IPS DF 4.7 (cell line): Measurements from ENCODE around the gene LIFR.
"Not testable (repeated sequence)": the region's sequence is repeated elsewhere in the genome, so short reads cannot be mapped to it uniquely, and the experiment has no call there.

Source experiments
- DNase-seq: peaks from one replicate; pipeline ENCODE4 v3.0.0-alpha.2; 2013; ENCODE audit warnings: low spot score; ENCODE audit errors: extremely low read depth

LIFR gene, protein sequence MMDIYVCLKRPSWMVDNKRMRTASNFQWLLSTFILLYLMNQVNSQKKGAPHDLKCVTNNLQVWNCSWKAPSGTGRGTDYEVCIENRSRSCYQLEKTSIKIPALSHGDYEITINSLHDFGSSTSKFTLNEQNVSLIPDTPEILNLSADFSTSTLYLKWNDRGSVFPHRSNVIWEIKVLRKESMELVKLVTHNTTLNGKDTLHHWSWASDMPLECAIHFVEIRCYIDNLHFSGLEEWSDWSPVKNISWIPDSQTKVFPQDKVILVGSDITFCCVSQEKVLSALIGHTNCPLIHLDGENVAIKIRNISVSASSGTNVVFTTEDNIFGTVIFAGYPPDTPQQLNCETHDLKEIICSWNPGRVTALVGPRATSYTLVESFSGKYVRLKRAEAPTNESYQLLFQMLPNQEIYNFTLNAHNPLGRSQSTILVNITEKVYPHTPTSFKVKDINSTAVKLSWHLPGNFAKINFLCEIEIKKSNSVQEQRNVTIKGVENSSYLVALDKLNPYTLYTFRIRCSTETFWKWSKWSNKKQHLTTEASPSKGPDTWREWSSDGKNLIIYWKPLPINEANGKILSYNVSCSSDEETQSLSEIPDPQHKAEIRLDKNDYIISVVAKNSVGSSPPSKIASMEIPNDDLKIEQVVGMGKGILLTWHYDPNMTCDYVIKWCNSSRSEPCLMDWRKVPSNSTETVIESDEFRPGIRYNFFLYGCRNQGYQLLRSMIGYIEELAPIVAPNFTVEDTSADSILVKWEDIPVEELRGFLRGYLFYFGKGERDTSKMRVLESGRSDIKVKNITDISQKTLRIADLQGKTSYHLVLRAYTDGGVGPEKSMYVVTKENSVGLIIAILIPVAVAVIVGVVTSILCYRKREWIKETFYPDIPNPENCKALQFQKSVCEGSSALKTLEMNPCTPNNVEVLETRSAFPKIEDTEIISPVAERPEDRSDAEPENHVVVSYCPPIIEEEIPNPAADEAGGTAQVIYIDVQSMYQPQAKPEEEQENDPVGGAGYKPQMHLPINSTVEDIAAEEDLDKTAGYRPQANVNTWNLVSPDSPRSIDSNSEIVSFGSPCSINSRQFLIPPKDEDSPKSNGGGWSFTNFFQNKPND

DNA sequence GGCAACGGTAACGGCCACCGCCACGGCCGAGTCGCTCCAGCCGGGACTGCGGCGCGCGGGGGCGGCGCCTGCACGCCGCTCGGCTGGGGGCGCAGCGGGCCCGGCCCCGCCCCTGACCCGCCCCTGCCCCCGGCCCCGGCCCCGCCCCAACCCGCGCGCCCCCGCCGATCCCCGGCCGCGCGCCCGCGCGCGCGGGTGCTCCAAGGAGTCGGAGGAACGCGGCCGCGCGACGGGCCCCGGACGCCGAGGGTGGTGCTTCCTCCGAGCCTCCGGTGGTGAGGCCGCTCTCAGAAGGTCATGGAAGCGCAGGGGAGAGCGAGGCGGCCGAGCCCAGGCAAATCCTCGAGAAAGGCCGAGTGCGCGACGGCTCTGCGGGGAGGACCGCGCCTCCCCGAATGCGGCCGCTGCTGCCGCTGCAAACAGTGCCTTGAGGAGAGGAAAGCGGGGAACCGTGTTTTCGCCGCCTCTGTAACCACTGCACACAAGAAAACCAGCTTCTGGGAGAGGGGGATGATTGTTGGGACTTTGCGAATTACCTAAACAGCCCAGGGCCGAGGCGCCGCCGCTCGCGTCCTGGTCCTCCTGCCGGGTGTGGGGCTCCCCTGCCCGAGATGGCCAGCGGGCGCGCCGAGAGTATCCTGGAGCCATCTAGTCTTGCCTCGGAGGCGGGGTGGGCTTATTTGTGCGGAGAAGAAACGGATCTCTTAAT is at the start of gene LIFR:
TSS of gene LIFR (minus strand) at position 48 of the 709 bp plus-strand sequence. CDS start 25,999 bp downstream, outside the sequence.
- DNase-seq, result peak; percentile 11

DNA sequence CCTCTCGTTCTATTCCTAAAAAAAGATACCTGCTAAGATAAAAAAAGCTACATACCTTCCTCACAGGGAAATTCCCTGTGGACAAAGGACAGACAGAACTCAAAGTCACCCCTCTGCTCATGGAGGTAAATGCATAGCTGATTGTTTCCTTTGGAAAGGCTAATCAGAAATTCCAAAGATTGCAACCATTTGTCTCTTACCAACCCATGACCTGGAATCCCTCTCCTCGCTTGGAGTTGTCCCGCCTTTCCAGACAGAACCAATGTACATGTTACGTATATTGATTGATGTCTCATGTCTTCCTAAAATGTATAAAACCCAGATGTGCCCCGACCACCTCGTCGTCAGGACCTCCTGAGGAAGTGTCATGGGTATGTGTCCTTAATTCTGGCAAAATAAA is 49.2 kb upstream of the LIFR start:
- no peak for DNase-seq

DNA sequence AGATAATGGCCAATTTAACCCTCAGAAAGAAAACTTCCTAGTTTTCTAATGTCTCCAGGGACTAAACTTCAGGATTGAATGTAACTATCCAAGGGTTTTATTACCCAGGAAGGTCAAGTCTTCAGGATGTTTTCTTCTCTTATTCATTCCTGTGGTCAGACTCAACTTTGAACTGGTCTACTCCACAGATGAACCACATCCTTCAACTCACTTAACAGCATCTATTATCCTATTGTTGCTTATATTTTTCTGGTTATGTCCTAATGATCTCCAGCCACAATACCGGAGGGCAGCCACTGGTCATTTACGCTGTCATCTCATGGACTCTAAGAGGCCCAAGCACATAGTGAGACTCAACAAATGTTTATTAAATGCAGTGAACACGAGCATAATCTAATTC is 47.2 kb upstream of the LIFR start:
- no peak for DNase-seq

DNA sequence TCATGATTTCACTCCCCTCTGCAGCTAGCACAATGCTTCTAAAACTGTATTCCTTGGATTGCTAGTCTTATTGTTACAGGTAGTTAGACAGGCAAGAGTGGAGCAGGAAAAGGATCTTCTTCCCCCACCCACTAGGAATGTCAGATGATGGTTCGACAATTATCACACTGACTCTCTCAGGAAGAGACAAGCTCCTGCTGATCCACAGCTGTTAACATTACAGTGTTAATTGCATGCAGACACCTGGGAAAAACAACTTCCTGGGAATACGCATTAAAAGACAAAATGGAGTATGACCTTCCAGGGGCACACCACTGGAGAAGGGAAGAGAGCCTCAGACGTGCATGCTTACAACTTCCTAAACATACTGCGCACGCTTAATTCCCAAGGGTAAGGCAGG is 46.2 kb upstream of the LIFR start:
- no peak for DNase-seq

DNA sequence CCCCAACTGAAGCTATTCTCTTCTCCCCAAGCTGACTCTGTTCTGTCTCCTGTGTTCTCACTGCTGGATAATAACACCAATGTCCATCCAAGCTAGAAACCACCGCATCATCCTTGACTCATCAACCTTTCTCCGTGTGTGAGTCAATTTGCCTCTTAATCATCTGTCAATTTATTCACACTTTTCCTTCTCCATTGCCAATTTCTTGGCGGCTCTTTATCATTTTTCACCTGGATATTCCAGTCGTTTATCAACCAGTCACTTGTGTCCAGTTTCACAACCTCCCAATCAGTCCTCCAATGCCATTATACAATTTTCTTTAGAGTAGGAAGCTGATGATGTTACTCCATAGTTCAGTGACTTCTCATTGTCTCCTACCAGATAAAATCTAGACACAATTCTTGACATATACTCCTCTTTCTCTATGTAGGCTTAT is 45.4 kb upstream of the LIFR start:
- DNase-seq, result no peak

DNA sequence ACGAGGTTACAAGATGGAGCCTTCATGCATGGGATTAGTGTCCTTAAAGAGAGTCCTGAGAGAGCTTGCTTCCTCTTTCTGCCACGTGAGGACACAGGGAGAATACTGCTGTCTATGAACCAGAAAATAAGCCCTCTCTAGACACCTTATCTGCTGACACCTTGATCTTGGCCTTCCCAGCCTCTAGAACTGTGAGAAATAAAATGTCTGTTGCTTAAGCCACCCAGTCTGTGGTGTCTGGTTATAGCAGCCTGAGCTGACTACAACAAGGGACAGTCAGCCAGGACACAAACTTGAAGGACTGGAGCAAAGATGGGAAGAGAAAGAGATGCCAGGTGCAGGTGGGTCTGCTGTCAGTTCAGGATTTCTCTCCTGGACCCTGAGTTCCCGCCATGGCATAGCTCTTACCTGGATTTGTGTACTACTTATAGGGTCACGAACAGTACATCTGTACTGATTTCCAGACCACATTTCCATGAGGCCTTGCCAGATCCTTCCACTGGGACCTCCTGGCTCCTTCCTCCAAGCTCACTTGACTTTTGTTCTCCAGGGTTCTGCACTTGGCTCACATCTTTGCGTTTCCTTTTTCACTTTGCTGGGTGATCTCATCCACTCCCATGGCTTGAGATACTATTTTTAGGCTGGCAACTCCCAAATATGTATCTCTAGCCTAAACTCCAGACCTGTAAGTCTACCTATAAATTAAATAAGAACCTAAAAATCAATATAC is 44.9 kb upstream of the LIFR start:
- no peak for DNase-seq

DNA sequence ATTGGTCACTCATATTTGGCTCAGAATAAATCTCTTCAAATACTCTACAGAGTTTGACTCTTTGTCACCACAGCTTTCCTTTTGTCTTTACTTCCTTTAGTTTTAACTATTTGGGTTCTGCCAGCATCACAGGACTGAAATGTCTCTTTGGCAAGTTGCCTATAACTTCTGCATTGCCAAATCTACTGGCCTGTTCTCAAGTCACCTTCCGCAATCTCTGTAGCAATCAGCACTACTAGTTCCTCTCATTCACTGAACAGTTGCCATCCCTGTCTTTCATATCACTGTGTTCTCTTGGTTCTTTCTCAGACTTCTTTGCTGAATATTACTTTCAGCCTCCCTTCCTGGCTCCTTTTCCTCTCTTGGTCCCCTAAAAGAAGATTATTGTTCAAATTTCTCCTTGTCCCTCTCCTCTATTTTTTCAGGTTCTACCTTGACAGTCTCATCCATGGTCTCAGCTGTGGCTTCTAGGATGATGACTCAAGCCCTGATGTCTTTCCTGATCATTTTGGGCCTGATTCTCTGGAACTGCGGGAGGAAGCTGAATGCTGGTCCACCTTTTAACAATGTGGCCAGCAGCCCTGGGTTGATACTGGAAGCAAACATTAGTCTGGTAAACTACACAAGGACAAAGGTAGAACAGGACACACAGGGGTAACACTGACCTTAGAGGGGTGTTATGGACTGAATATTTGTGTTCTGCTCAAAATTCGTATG is 44.0 kb upstream of the LIFR start:
- DNase-seq, result no peak

DNA sequence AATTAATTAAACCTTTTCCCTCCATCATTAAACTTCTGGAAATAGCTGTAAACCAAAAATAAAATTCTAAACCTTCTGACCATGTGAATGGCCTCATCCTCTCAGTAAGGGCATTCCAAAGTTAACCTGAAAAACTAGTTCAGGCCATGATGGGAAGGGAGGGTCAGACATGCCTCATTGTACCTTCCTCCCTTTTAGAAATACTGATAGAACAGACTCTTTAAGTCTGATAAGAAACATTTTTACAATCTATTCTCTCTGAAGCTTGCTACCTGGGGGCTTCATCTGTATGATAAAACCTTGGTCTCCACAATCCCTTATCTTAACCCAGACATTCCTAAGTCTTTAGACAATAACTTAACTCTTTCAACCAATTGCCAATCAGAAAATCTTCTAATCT is 43.3 kb upstream of the LIFR start:
- DNase-seq, result not testable (repeated sequence)

DNA sequence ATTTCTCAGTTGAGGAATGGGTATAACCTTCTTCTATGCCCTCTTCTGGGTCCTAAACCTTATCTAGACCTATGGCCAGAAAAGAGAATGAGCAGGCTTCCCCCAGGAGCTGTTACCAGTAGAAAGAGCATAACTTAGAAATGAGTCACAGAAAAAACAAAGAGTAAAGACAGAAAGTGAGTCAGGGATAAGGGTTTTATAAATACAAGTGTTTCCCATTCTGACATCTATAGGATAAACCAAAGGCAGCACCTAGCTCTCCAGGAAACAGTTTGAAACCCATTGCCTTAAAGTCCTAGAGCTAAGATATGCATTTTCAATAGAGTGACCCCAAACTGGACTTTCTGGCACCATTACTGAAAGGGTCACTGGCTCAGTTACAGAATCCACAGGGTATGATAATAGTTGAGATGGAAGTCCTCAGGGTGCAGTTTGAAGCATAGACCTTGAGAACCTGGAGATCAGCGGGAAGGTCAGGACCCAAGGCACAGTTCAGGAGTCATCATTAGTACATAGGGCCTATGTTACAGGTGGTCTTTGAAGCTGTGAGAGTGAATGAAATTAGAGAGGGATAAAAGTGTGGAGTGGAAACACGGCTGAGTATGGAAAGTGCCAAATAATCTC is 42.7 kb upstream of the LIFR start:
- DNase-seq, result no peak

DNA sequence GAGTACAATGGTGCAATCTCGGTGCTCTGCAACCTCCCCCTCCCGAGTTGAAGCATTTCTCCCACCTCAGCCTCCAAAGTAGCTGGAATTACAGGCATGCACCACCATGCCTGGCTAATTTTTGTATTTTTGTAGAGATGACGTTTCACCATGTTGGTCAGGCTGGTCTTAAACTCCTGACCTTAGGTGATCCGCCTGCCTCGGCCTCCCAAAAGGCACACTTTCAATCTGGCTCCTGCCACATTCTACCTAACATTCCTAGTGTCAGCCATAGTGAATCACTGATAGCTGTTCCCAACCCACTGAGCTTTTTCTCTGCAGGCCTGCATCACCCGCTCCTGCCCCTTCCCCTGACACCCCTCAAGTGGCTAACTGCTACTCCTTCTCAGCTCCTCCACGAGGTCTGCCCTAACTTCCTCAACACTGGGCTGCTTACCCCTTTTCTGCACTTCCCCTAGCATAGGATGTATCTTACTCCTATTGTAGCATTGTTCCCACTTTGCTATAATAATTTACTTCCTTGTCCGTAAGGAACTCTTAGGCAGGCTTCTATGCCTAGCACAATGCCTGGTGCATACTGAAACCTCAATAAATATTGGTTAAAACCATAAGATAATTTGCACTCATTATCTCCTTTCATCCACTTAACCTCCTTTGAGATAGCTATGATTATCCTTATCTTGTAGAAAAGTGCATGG is 42.0 kb upstream of the LIFR start:
- DNase-seq, result no peak

DNA sequence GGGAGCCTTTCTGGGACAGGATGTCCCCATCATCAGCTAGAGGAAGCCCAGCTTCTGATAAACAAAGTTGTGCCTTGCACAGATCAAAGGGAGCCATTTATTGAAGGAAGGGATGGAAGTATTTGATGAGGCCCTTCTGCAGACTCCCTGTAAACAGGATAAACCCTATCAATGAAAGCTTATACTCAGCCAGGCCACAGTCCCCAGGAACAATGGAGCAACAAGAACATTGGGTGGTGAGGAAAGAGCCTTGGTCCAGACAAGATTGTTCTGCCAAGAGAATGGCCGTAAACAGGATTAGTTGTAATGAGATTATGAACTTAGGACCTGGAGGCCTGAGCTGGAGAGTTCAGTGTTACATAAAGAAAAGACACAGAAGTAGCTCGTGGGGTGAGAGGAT is 40.5 kb upstream of the LIFR start:
- no peak for DNase-seq

DNA sequence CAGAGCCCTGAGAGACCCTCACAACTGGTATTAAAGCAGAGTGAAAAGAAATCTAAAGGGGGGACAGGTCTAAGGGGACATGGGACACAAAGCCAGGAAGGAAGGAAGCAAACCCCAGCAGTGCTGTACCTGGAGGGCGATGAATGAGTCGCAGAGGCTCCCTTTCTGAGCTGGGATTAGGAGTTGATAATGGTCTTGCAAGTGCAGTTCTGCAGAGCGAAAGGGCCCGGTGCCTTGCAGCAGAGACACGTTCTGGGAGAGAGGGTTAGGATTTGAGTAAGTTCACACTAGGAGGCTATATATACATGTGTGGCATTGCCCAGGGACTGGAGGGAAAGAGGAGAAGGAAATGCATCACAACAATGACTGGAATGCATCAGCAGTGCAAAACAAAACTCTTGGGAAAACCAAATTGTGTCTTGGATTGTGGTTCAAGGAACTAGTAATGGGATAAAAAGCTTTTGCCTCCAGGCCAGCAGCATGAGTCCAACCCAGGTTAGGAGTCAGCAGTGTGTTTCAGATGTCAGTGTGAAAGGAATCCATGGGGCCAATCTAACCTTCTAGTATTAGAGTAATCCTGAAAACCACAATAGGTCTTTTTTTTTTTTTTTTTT is 38.8 kb upstream of the LIFR start:
- no peak for DNase-seq

DNA sequence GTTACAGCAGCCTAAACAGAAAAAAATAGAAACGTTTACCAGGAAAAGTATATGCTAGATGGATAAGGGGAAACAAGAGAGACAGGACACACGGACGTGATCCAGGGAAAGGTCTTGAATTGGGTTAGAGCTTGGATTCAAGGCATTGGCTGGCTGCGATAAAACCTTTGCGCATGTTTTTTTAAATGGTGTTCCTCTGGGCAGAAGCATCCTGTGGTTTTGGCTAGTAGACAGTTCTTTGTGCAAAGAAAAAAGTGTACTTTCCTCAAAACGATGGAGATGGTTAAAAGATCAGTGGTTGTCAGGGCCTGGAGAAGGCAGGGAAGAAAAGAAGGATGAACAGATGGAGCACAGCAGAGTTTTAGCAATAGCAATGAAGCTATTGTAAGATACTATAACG is 37.5 kb upstream of the LIFR start:
- no peak for DNase-seq

DNA sequence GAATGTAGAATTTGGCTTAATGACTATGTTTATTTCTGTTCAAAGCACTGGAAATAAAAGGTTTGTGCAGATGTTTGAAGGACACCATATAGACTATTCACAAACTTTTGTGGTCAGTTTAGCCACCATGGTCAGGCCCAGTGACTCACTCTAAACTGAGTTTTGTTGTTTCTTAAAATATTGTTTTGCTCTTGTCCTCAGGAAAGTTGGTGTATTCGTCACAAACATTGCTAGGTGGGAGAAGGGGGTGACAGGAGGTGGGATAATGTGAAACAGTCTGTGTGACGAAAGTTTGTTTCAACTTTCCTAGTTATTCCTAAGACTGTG is 35.0 kb upstream of the LIFR start:
- no peak for DNase-seq

DNA sequence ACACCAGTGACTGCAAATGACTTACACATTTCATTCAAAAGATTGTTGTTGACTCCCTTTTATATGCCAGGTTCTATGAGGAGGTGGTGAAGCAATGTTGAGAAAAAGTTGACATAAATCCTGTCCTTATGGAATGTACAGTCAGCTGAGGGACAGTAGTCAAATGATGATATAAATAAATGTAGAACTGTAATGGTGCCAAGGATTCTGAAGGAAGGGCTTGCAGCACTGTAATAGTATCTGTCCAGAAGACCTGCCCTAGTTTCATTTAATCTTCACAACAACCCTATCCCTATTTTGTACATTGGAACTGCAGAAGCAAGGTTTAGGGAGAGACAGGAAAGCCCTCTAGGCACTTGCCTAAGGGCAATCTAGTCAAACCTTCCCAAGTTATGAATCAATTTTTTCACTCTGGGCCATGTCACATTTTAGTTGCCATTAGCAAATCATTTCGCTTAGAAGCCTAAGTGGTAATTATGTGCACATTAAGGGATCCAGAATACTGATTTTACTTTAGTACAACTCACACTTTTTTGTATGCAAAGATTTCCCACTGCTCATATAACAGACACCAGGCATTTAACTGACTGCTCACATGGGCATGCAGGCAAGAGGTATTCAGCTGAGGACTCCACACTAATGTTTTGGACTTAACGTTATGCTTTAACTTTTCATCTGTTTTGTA is 34.5 kb upstream of the LIFR start:
- no peak for DNase-seq

DNA sequence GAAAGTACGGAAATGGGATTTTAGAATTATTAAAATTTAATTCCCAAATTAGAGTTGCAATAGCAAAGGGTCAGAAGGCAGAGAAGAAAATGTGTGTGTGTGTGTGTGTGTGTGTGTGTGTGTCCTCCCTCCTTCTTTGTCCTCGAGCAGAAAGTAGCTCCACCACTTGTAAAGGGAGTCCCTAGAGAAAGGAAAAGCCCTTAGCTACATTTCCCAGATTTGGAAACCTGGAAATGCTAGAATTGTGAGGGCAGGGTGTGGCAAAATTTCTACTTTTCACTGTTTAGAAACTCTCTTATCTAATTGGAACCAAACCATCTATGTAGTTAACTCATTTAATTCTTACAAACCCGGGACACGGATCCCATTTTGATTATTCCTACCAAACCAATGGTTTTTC is 33.2 kb upstream of the LIFR start:
- no peak for DNase-seq

DNA sequence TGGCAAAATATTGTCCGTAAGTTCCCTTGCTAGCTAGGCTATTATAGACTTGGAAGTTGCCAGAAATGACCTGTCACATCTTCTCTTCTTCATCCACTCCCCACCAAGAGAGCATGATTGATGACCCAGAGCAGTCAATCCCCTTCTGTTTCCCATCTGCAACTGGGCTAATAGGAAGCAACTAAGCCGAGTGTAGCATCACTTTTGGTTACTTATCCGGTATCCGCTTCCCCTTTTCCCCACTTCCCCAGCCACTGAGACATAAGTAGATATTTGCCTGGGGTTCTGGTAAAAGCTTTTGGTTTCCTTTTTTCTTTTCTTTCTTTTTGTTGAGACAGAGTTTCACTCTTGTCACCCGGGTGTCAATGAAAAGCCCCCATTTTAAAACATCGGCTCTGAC is 29.4 kb upstream of the LIFR start:
- no peak for DNase-seq

DNA sequence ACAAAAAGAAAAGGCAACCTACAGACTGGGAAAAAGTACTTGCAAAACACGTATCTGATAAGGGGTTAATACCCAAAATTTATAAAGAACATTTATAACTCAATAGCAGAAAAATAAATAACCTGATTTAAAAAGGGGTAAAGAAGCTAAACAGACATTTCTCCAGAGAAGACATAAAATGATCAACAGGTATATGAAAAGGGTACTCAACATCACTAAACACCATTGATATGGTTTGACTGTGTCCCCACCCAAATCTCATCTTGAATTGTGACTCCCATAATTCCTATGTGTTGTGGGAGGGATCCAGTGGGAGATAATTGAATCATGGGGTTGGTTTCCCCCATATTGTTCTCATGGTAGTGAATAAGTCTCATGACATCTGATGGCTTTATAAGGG is 27.1 kb upstream of the LIFR start:
- DNase-seq, result no peak
